Neural cell (in vitro differentiated cells): ENCODE results near the gene SPATA31C1. TPM values are rescaled to one million over a fixed set of nuclear protein-coding genes. Genes with fewer than 3 reads are reported as not detected.

Experiments
- H2AFZ ChIP-seq: fragments of 200-600, 300-800 bp; sonication (generic), shearing (Covaris generic); 2 replicates; pipeline ENCODE4 v1.6.0; 2014; ENCODE audit warnings: low read depth, mild to moderate bottlenecking, antibody characterized with exemption, low read length, moderate library complexity
- H3F3A ChIP-seq: fragments of 200-600 bp; shearing (Covaris generic); 2 replicates; pipeline ENCODE4 v1.6.1; 2016; ENCODE audit warnings: mild to moderate bottlenecking, moderate library complexity, mixed read lengths, antibody characterized with exemption, low read length; ENCODE audit not compliant: insufficient read depth, poor library complexity, severe bottlenecking
- H3K27ac ChIP-seq: fragments of 200-600, 300-800 bp; sonication (generic), shearing (Covaris generic); 2 replicates; pipeline ENCODE4 v1.5.1; 2014; ENCODE audit warnings: mild to moderate bottlenecking, low read length, moderate library complexity
- H3K27me3 ChIP-seq: fragments of 300-800, 200-600 bp; sonication (generic), shearing (Covaris generic); 2 replicates; pipeline ENCODE4 v1.6.0; 2014; ENCODE audit warnings: mild to moderate bottlenecking, low read depth, low read length, moderate library complexity; ENCODE audit not compliant: insufficient read depth
- H3K36me3 ChIP-seq: fragments of 300-800, 200-600 bp; sonication (generic), shearing (Covaris generic); 2 replicates; pipeline ENCODE4 v1.5.1; 2014; ENCODE audit warnings: mild to moderate bottlenecking, antibody characterized with exemption, low read length, moderate library complexity; ENCODE audit not compliant: insufficient read depth
- H3K4me2 ChIP-seq: fragments of 300-800, 200-600 bp; sonication (generic), shearing (Covaris generic); 2 replicates; pipeline ENCODE4 v1.6.0; 2014; ENCODE audit warnings: mild to moderate bottlenecking, low read length
- H3K4me3 ChIP-seq: fragments of 300-800, 200-600 bp; sonication (generic), shearing (Covaris generic); 2 replicates; pipeline ENCODE4 v1.5.1; 2014; ENCODE audit warnings: mild to moderate bottlenecking, low read length, moderate library complexity
- H3K79me2 ChIP-seq: fragments of 200-600 bp; shearing (Covaris generic); replicated peaks from 2 replicates; pipeline ENCODE4 v1.6.0; 2014; ENCODE audit warnings: mild to moderate bottlenecking, low read length, moderate library complexity; ENCODE audit not compliant: insufficient read depth
- H3K9ac ChIP-seq: fragments of 300-800, 200-600 bp; sonication (generic), shearing (Covaris generic); 2 replicates; pipeline ENCODE4 v1.6.1; 2016; ENCODE audit warnings: mild to moderate bottlenecking, low read length, mixed read lengths
- H3K9me2 ChIP-seq: fragments of 200-600 bp; shearing (Covaris generic); 2 replicates; pipeline ENCODE4 v1.6.1; 2016; ENCODE audit warnings: mild to moderate bottlenecking, low read length, mixed read lengths; ENCODE audit not compliant: insufficient read depth
- H3K9me3 ChIP-seq: fragments of 200-600, 300-800 bp; sonication (generic), shearing (Covaris generic); 2 replicates; pipeline ENCODE4 v1.6.1; 2016; ENCODE audit warnings: mild to moderate bottlenecking, mixed run types, low read length, moderate library complexity, mixed read lengths
- H4K20me1 ChIP-seq: fragments of 200-600 bp; shearing (Covaris generic); 2 replicates; pipeline ENCODE4 v1.6.1; 2016; ENCODE audit warnings: mild to moderate bottlenecking, mixed run types; ENCODE audit not compliant: insufficient read depth
- CTCF ChIP-seq: fragments of 450-650 bp; IDR thresholded peaks from 2 replicates; pipeline ENCODE4 v1.5.1; 2014; ENCODE audit warnings: antibody characterized with exemption, mild to moderate bottlenecking, moderate library complexity; ENCODE audit not compliant: poor library complexity, severe bottlenecking
- EP300 ChIP-seq: fragments of 450-650 bp; conservative IDR thresholded peaks from 2 replicates; pipeline ENCODE4 v1.6.1; 2014; ENCODE audit warnings: antibody characterized with exemption, mild to moderate bottlenecking, moderate library complexity; ENCODE audit not compliant: poor library complexity, severe bottlenecking
- EZH2 ChIP-seq: fragments of 200-600, 300-800 bp; shearing (Covaris generic), sonication (generic); IDR thresholded peaks from 2 replicates; pipeline ENCODE4 v1.6.1; 2014; ENCODE audit warnings: antibody characterized with exemption, low read length, borderline replicate concordance, mild to moderate bottlenecking; ENCODE audit not compliant: insufficient read depth, poor library complexity, severe bottlenecking
- MXI1 ChIP-seq: fragments of 450-650 bp; conservative IDR thresholded peaks from 2 replicates; pipeline ENCODE4 v1.6.1; 2014; ENCODE audit warnings: antibody characterized with exemption, mild to moderate bottlenecking; ENCODE audit not compliant: poor library complexity, severe bottlenecking
- POLR2AphosphoS5 ChIP-seq: IDR thresholded peaks from 2 replicates; pipeline ENCODE4 v1.6.1; 2012
- RAD21 ChIP-seq: fragments of 450-650 bp; conservative IDR thresholded peaks from 2 replicates; pipeline ENCODE4 v1.6.1; 2014; ENCODE audit warnings: antibody characterized with exemption, mild to moderate bottlenecking, moderate library complexity
- REST ChIP-seq: IDR thresholded peaks from 2 replicates; pipeline ENCODE4 v1.6.1; 2012; ENCODE audit warnings: borderline replicate concordance
- SMC3 ChIP-seq: fragments of 450-650 bp; conservative IDR thresholded peaks from 2 replicates; pipeline ENCODE4 v1.6.1; 2014; ENCODE audit warnings: antibody characterized with exemption, mild to moderate bottlenecking, moderate library complexity; ENCODE audit not compliant: poor library complexity
- TAF1 ChIP-seq: IDR thresholded peaks from 2 replicates; pipeline ENCODE4 v1.6.1; 2012; ENCODE audit warnings: low read depth
- polyA plus RNA-seq: library from polyadenylated mRNA; depleted of rRNA; stranded (reverse); fragments of >200 nt; gene quantifications from 2 replicates; pipeline ENCODE4 v1.2.3, GENCODE V29; 2014

The SPATA31C1 gene
- polyA plus RNA-seq, 1 donor from 2014 or later, result not detected

GRCh38 chr9:87890837-87891236 lies 26.9 kb upstream of the SPATA31C1 start:
- Histone ChIP-seq H2AFZ (no peak overlapping the region), H3K9ac (no peak overlapping the region), H3K9me3 (no peaks in the 10 kb centered on the region), H3K4me3 (no peak overlapping the region), H3F3A (no peaks in the 10 kb centered on the region), H4K20me1 (no peaks in the 10 kb centered on the region), H3K4me2 (no peak overlapping the region), H3K79me2 (no peaks in the 10 kb centered on the region), H3K27me3 (no peaks in the 10 kb centered on the region), H3K9me2 (no peaks in the 10 kb centered on the region), H3K27ac (no peak overlapping the region), H3K36me3 (no peaks in the 10 kb centered on the region)
- TF ChIP-seq EP300 (no peak), CTCF (no peak), RAD21 (no peak)

GRCh38 chr9:87891754-87892153 lies 26.0 kb upstream of the SPATA31C1 start:
- Histone ChIP-seq H2AFZ (no peak overlapping the region), H3K27me3 (no peaks in the 10 kb centered on the region), H3K27ac (no peak overlapping the region), H3K9me2 (no peaks in the 10 kb centered on the region), H4K20me1 (no peaks in the 10 kb centered on the region), H3K79me2 (no peaks in the 10 kb centered on the region), H3F3A (no peaks in the 10 kb centered on the region), H3K9me3 (no peaks in the 10 kb centered on the region), H3K36me3 (no peaks in the 10 kb centered on the region), H3K4me3 (no peak overlapping the region), H3K9ac (no peak overlapping the region), H3K4me2 (no peak overlapping the region)
- TF ChIP-seq SMC3 (no peak), RAD21 (no peak), MXI1 (no peak), EP300 (no peak), REST (no peak), TAF1 (no peak), EZH2 (no peak), POLR2AphosphoS5 (no peak)

- H3K9me3 ChIP-seq, result no peaks in the 10 kb centered on the region
- H3K79me2 ChIP-seq, result no peaks in the 10 kb centered on the region
- no peaks in the 10 kb centered on the region for H3K9me2 ChIP-seq
- H3K9ac ChIP-seq, result no peak overlapping the region
- no peaks in the 10 kb centered on the region for H4K20me1 ChIP-seq
- no peaks in the 10 kb centered on the region for H3K27me3 ChIP-seq
- H3F3A ChIP-seq, result no peaks in the 10 kb centered on the region
- no peak for TF ChIP-seq EZH2
- no peak for TF ChIP-seq CTCF
- no peak for TF ChIP-seq RAD21
- TF ChIP-seq POLR2AphosphoS5, result no peak
- TF ChIP-seq EP300, result no peak
- no peak for TF ChIP-seq SMC3
- TF ChIP-seq TAF1, result no peak
- no peak for TF ChIP-seq REST
- no peak for TF ChIP-seq MXI1
- H3K36me3 ChIP-seq, result no peaks in the 10 kb centered on the region
- H3K4me3 ChIP-seq, result no peak overlapping the region
- H3K27ac ChIP-seq, result no peak overlapping the region
- no peak overlapping the region for H3K4me2 ChIP-seq
- H2AFZ ChIP-seq, result no peak overlapping the region
Observed at GRCh38 chr9:87892956-87893355, 24.8 kb upstream of the SPATA31C1 start.
